SW 1271 (cell line): Measurements from ENCODE around the gene BRI3.

Source experiments
- DNase-seq, 2 experiments: peaks; one replicate each; lab custom pipeline; 2025; lab: John Stamatoyannopoulos, UW

Gene BRI3

GRCh38 chr7:98286701-98287485 is 5.4 kb downstream of the BRI3 start:
- no peak for DNase-seq

DNA sequence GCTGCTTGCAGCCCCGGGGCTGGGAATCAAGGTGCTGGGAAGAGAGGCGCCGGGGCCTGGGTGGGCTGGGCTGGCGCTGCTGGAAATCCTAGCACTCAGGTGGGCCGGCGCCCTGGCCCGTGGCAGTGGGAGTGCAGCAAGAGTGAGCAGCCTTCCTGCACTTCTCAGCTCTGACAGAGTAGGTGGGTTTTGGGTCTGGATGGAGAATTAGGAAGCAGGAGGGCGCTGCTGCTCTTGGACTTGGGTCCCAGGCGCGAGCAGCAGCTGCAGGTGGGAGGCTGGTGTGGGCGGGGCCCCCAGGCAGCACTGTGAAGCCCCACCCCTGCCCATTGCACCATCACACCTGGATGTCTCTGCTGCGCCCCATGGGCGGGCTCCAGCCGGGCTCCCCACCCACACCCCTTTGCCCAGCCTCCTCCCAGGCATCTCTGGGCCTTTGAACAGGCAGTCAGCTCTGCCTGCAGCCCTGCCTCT is 6.0 kb downstream of the BRI3 start:
- DNase-seq: no peak

DNA sequence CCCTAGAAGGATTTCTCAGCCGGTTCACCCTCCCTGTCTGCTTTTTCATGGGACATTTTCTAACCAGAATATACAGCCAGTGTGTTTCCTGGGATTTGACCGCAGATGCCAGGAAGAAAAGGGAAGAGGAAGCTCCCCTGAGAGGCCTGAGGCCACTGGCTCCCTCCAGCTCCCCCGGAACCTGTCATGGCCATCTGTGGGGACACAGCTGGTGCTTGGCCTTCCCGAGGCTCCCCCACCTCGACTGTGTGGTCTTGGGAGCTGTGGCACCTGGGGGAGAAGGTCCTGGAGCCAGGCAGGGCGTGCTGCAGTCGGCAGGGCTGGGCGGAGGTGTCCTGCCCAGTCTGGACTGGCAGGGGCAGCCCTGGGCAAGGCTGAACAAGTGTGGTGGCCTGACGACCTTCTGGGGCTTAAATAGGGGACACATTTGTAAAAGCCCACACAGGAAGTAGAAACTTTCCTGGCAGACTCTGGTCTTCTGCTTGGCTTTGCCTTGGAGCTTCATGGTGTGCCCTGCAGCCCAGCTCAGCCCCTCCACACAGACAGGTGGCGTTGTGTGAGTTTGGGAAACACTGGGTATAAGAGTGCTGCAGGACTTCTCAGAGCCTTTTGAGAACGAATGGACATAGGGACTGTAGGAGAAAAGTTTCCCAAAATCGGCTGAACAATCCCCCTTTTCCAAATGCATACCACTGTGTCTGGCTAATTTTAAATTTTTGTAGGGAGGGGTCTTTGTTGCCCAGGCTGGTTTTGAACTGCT is 6.8 kb downstream of the BRI3 start:
- no peak for DNase-seq

GRCh38 chr7:98289333-98289875 is 7.9 kb downstream of the BRI3 start:
- DNase-seq: no peak

DNA sequence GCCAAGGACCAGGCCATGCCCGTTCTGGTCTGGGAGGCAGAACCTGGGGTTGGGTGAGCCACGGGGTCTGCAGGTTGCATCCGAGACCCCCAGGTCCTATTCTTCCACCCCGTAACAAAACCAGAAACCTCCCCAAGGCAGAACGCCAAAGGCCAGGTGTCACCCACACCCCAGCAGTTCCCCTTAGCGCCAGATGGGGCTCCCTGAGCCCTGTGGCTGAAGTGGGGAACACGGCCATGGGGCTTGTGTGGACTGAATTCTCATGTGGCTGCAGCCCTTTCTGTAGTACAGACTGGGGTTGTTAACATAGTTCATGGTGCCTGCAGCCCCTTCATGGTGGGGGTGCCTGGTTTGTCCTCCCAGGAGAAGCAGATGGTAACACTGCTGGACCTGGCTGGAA is 10.2 kb downstream of the BRI3 start:
- no peak for DNase-seq

GRCh38 chr7:98293265-98293664 is 11.8 kb downstream of the BRI3 start:
- no peak for DNase-seq

DNA sequence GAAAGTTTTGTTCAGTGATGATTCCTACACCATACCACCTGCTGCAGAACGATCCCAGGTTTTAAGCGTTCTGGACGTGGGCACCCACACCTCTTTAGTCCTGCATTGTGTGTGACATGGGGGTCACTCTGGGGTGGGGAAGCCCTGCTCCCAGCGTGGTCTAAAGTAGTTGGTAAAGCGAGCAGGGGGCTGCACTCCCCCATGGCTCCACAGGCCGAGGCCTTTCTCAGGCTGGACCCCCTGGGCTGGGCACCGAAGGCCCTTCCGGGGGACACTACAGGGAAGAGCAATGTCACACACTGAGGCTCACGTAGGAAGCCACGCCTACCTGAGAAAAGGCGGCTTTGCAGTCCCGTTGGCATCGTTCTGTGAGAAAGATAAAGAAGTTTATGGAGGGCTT is 12.3 kb downstream of the BRI3 start:
- DNase-seq: no peak

DNA sequence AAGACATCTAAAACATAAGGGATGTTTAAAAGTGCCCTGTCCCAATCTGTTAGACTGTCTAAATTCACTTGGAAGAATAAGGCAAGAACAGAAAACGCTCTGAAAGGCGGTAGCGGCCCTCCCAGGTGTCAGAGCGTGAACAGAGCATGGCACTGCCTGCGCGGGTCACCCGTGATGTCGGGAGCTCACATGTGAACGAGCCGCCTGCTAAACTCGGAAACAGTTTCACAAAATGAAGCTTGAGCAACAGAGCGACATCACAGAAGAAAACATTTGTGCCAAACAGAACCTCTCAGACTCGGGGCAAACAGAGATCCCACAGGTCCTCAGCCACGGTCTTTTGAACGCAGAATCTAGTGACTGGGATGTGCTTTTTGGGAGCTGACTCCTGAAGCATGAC is 12.8 kb downstream of the BRI3 start:
- DNase-seq: no peak

- DNase-seq: peak in 1 of 2 experiments; percentile 25
These were observed 13.4 kb downstream of the BRI3 start for GRCh38 chr7:98294798-98295382.

DNA sequence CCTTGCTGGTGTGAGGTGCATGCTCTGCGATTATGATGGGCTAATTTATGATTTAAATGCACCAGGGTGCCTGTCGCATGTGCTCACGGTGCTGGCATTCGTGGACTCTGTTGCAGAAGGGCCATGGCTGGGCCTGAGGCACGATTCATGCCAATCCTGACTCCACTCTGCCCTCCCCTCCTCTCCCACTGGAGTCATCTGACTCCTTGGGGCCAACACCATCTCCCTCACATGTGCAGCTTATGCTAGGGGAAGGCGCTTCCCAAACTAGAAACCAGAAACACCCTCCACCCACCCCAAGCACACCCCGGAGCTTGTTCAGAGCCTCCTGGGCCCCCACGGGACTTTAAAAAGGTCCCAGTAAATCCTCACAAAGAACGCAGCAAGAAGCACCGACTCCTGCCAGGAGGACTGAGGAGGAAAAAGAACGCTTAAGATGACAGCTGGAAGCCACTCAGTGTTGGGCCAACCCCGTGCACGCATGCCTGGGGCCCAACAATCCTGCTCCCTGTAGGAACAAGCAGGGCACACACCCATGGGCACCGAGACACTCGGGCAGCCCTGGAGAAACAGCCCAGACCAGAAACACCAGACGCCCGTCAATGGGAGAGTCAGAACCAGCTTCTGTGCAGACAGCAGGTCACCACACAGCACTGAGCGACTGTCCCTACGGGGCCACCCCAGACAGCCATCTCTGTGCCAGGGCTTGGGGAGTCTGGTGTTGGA is 14.1 kb downstream of the BRI3 start:
- DNase-seq: no peak

- DNase-seq: no peak
These were observed 15.3 kb downstream of the BRI3 start for GRCh38 chr7:98296833-98297232.

DNA sequence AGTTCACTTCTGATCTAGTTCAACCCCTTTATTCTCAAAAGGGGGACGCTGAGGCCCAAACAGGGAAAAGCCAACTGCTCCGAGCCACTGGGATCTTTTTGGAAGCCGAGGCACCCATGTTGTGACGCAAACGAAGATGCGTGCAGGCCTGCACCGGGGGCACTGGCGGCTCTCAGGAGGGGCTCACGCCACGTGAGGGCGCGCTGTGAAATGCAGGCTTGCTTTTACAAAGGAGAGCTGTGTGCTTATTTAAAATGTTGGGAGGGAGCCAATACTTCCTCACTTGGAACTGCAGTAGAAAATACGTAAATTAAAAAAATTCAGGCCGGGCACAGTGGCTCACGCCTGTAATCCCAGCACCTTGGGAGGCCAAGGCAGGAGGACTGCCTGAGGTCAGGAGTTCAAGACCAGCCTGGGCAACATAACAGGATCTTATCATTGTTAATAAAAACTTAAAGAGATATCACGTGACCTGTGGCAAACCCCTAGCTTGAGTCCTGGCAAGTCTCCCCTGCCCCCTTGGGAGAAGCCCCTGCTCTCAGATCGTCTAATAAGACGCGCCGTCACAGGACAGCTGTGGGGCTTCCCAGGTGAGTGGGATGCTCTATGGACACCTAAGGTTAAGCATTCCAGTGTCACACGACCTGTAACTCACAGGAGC is 16.3 kb downstream of the BRI3 start:
- DNase-seq: no peak

DNA sequence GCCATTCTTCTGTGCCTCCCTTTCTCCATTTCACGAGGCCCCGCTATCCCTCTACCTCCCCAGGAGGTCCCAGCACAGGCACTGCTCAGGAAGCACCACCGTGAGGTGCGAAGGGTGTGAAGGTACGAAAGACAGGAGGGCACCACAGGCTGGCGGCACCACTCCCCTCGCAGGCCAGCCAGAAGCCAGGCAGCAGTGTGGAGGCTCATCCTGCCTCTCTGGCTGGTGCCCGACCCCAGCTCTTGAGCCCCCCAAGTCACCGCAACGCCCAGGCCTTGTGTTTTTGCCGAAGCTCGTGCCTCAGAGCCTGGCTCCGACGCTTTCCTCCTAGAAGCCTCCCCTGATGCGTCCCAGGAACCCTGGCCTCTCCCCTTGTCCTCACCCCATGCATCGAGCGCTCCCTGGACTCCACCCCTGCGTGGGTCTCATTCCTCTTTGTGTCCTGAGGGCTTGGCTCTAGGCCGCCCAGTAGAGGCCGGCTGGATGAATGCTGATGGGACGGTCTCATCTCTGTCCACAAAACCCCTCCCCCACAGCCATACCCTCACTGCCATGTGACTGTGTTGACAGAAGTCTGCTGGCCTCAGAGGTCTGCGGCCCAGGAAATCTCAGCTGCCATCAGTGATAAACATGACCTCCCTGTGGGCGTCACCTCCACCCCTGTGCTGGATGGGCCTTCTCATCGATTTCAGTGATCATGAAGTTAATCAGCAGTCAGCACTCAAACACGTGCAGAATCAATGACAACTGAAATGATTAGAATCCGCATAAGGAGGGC is 19.3 kb downstream of the BRI3 start:
- DNase-seq: no peak

- DNase-seq: no peak
These were observed 20.4 kb downstream of the BRI3 start for GRCh38 chr7:98301693-98302470.

- DNase-seq: no peak
These were observed 21.8 kb downstream of the BRI3 start for GRCh38 chr7:98303176-98303865.

DNA sequence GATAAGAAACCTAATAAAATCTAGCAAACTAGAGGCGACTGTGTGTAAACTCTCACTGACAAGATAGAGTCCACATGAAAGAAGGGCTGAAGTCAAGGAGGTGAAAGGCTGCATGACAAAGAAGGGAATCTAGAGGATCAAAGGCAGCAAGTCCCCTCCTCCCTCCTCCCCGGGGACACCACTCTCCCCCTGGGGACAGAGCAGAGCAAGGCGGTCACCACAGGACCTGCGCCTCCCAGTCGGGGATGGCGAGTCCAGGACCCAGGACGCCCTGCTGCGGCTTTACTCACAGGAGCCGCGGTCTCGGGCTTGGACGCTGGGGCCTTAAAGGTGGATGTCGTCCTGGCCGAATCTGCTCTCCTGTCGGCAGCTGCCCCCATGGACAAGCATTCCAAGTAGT is 22.4 kb downstream of the BRI3 start:
- DNase-seq: no peak

DNA sequence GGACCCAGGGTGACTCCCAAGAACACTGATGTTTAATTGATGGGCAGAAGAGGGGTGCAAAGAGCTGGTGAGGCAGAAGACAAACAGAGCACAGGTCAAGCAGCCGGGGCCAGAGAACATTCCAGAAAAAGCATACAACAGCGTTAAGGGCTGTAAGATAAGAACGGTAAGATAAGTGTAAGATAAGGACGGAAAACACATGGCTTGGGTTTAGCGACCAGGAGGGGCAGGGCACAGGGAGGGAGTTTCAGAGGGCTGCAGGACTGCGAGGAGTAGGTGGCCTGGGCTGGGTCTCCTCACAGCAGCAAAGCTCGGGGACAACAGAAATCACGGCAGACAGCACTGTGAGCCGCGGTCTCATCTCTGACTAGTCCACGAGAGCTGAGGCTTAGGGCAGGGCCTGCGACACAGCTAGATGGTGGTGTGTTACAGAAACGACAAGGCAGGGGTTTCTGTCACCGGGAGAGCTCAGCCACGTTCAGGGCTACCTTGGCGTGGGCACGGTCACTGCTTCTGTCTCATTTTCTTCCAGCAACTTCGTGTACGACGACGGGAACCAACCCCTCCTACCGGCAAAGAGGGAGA is 24.6 kb downstream of the BRI3 start:
- DNase-seq: no peak

GRCh38 chr7:98307971-98308466 is 26.5 kb downstream of the BRI3 start:
- DNase-seq: no peak

GRCh38 chr7:98309566-98309965 is 28.1 kb downstream of the BRI3 start:
- DNase-seq: no peak
